GM10248 (cell line): ENCODE data around the gene LIN7B.

Experiments
- CTCF ChIA-PET: fragments of 300-600 bp; sonication (Branson Sonifier 250); formaldehyde crosslinking; extraction: SDS; loops from one replicate; lab custom pipeline; 2021; ENCODE audit warnings: antibody characterized with exemption; lab: Yijun Ruan, JAX
- POLR2A ChIA-PET: fragments of 350-650 bp; sonication (Branson Sonifier 250); formaldehyde crosslinking; extraction: SDS; loops from one replicate; lab custom pipeline; 2020; ENCODE audit warnings: antibody characterized with exemption; lab: Yijun Ruan, JAX
- DNase-seq: peaks from one replicate; pipeline ENCODE4 v3.0.0; 2012; ENCODE audit errors: extremely low spot score
- TF ChIP-seq, protein P1 (sequence below): IDR thresholded peaks from 2 replicates; pipeline ENCODE4 v1.5.1; 2012; ENCODE audit warnings: mild to moderate bottlenecking, low read depth; ENCODE audit errors: extremely low read depth, missing control alignments, control extremely low read depth

The LIN7B gene

DNA sequence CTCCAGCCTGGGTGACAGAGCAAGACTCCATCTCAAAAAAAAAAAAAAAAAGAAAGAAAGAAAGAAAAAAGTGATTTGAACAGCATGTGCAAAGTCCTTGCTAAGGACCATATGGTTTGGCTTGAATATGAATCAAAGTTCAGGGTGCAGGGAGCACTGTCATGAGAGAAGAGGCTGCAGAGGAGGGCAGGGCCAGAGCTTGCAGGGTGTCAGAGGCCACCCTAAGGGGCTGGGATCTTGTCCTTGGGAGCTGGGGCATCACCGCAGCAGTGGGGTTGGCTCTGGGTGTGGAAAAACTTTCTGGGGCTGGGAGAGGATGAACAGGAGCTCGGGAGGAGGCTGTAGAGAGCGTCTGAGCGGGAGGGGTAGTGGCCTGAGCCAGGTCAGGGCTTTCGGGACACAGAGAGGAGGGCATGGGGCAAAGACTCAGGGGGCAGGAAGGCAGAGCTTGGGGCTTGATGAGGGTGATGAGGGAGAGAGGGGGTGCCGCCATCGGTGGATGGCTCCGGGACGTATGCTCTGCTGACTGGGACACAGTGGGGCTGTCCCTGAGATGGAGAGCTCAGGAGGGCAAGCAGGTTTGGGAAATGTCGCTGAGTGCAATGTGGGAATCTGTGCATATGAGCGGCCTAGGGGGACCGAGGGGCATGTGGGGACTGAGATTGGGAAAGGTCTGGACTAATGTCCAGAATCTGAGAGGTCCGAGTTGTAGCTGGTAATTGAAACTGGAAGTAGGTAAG is 46.5 kb downstream of the LIN7B start:
- CTCF ChIA-PET = interaction anchor here (0.7 to 1.7 kb wide), 3 partner anchors 12 to 47 kb away, joined by 3 to 4 read pairs (median 3); no protein-coding TSS in a partner anchor
- TF ChIP-seq, protein P1, sequence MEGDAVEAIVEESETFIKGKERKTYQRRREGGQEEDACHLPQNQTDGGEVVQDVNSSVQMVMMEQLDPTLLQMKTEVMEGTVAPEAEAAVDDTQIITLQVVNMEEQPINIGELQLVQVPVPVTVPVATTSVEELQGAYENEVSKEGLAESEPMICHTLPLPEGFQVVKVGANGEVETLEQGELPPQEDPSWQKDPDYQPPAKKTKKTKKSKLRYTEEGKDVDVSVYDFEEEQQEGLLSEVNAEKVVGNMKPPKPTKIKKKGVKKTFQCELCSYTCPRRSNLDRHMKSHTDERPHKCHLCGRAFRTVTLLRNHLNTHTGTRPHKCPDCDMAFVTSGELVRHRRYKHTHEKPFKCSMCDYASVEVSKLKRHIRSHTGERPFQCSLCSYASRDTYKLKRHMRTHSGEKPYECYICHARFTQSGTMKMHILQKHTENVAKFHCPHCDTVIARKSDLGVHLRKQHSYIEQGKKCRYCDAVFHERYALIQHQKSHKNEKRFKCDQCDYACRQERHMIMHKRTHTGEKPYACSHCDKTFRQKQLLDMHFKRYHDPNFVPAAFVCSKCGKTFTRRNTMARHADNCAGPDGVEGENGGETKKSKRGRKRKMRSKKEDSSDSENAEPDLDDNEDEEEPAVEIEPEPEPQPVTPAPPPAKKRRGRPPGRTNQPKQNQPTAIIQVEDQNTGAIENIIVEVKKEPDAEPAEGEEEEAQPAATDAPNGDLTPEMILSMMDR = no peak
- POLR2A ChIA-PET = no interaction called here
- no peak for DNase-seq

DNA sequence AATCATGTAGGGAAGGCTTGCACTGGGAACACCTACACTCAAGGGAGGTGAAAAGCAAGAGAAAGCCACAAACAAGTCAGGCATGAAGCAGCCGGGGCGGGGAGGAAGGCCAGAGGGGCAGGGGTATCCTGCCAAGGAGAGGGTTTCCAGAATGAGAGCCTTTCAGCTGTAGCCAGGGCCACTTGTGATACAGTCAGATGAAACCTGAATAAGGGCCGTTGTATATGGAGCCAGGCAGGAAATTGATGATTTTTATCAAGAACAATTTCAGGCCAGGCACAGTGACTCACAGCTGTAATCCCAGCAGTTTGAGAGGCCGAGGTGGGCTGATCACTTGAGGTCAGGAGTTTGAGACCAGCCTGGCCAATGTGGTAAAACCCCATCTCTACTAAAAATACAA is 47.8 kb downstream of the LIN7B start:
- POLR2A ChIA-PET = no interaction called here
- TF ChIP-seq, protein P1 = no peak
- CTCF ChIA-PET = interaction anchor here (2.8 kb wide), 1 partner anchor 64 kb away, joined by 10 read pairs; no protein-coding TSS in a partner anchor
- DNase-seq = no peak

DNA sequence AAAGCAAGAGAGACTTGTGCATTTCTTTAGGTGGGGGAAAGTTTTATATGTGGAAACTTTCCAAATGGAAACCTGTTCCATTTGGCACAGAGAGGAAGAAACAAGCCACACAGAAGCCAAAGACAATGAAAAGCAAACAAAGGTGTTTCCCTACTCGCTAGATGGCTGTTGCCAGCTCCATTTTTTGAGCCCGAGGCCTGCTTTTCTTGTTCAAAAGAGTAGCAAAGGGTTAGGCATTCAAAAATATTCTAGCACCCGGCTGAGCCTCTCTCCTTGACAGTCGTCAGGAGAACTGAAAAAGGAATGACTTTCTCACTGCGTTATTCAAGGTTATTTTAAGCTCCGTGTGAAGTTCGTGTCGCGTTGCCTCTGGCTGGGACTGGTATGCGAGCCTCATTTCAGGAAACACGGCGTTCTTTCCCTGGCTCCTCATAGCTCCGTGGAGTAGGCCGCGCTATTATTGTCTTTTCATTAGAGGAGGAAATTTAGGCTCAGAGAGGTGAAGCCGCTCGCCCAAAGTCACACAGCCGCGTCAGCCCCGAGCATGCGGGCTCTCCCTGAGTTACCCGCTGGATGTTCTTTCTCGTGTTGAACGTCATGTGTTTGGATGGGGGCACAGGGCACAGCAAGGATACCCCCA is 51.1 kb downstream of the LIN7B start:
- CTCF ChIA-PET = interaction anchor here (1.2 to 1.3 kb wide), 2 partner anchors 33 to 103 kb away, joined by 3 read pairs; no protein-coding TSS in a partner anchor

DNA sequence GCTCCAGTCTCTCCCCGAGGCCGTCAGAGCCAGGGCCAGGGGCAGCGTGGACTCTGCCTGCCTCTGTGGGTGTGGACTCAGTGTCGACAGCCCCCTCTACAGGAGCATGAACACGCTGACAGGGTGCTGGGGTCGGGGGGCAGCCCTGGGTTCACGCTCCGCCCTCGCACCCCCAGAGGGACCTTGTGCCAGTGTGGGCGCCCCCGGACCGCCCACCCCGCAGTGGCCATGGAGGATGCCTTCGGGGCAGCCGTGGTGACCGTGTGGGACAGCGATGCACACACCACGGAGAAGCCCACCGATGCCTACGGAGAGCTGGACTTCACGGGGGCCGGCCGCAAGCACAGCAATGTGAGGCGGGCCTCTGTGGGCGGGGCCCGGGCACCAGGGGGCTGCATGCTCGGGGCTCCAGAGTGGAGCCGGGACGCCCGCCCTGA is 51.7 kb downstream of the LIN7B start:
- ChIA-PET POLR2A (no interaction called here), CTCF (interaction anchor here (1.3 kb wide), 1 partner anchor 32 kb away, joined by 3 read pairs; no protein-coding TSS in a partner anchor)
- DNase-seq = no peak
- TF ChIP-seq, protein P1 = no peak

More for the DNA sequence above, 51.1 kb downstream of the LIN7B start:
- TF ChIP-seq, protein P1 = no peak
- no peak for DNase-seq
- POLR2A ChIA-PET = no interaction called here

DNA sequence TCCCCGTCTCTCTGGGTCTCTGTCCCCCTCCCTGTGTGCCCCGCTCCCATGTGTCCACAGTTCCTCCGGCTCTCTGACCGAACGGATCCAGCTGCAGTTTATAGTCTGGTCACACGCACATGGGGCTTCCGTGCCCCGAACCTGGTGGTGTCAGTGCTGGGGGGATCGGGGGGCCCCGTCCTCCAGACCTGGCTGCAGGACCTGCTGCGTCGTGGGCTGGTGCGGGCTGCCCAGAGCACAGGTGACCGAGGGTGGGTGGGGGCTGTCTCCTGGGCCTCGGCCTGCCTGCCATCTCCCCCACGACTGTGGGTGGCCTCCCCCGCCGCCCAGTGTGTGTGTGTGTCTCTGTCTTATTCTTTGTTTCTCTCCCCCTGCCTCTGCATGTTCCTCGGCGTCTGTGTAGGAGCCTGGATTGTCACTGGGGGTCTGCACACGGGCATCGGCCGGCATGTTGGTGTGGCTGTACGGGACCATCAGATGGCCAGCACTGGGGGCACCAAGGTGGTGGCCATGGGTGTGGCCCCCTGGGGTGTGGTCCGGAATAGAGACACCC is 53.8 kb downstream of the LIN7B start:
- POLR2A ChIA-PET = no interaction called here

More for the DNA sequence above, 53.8 kb downstream of the LIN7B start:
- no peak for DNase-seq
- CTCF ChIA-PET = no interaction called here
- TF ChIP-seq, protein P1 = no peak
